Pancreas (tissue), 10 donors: ENCODE data around the gene SLC35E2B. TPM values are rescaled to one million over a fixed set of nuclear protein-coding genes. Genes with fewer than 3 reads are reported as not detected.
"Not testable (repeated sequence)": the region's sequence is repeated elsewhere in the genome, so short reads cannot be mapped to it uniquely, and the experiment has no call there.

Experiments used
- ATAC-seq, 4 donors: fragments of 200-7000 bp; cut with Tn5 transposase; one replicate each; pipeline versions ENCODE4 v1.8.0 to v1.9.1; 2020; ENCODE audit warnings: mild to moderate bottlenecking in 4 of 4, moderate library complexity in 4 of 4
- DNase-seq, 6 donors: peaks; one replicate each; pipeline ENCODE4 v3.0.0-alpha.2; 2020
- FAIRE-seq: peaks from 2 replicates; lab custom pipeline; 2012; peaks lifted over from hg19 to GRCh38; lab: Jason Lieb, UNC
- H3K27ac ChIP-seq, 4 donors: fragments of 200-600 bp; sonication (generic); 1 replicate in 3 of 4; 2 replicates in 1 of 4; pipeline versions ENCODE4 v1.5.0 to v1.8.0; 2020
- H3K27me3 ChIP-seq, 4 donors: fragments of 200-600 bp; one replicate each; pipeline ENCODE4 v1.8.0; 2021
- H3K36me3 ChIP-seq, 3 donors: fragments of 200-600 bp; sonication (generic) in 1 of 3; one replicate each; pipeline versions ENCODE4 v1.5.0 to v1.8.0; 2020 to 2021
- H3K4me1 ChIP-seq, 3 donors: fragments of 200-600 bp; one replicate each; pipeline ENCODE4 v1.8.0; 2021
- H3K4me3 ChIP-seq, 4 donors: fragments of 200-600 bp; sonication (generic) in 2 of 4; one replicate each; pipeline versions ENCODE4 v1.5.0 to v1.8.0; 2020 to 2021
- H3K9me3 ChIP-seq, 4 donors: fragments of 200-600 bp; one replicate each; pipeline ENCODE4 v1.8.0; 2021
- WGBS, 2 donors: extraction: QIAGEN DNeasy Blood & Tissue Kit; methylation state at CpG; one replicate each; pipeline ENCODE4 v1.1.7; 2013; 5-methylcytosine and 5-hydroxymethylcytosine counted together
- intact Hi-C, 3 donors: fragments of 100-400 bp; cut with DNase I; formaldehyde crosslinking; loops; one replicate each; pipeline versions ENCODE4 v1.11.1 to v1.14.2; 2022
- polyA plus RNA-seq, 2 donors: library from polyadenylated mRNA; stranded (reverse); fragments of 200-250 nt; gene quantifications; one replicate each; pipeline ENCODE4 v1.2.3, GENCODE V29; 2013
- total RNA-seq, 6 donors: library from RNA; stranded (reverse); fragmentation: NEBNext Ultra II Directional in 4 of 6; extraction: Animal tissue kit (Norgen Biotek cat#: 25700) in 4 of 6; gene quantifications; one replicate each; pipeline versions ENCODE4 v1.2.1 to v1.2.4, GENCODE V29; 2021 to 2023
- TF ChIP-seq, protein P1 (sequence below), 4 donors: fragments of 200-600 bp; sonication (generic) in 3 of 4; IDR thresholded peaks; one replicate each; pipeline versions ENCODE4 v1.5.0 to v1.8.0; 2021; ENCODE audit warnings: antibody characterized with exemption in 4 of 4
- donor health status: healthy with polysubstance abuse.
- donor health status: DM: no; HTN: no; CAD: no; lungs with moderate emphysema.
- donor health status: DM: no; HTN: no; CAD: no.
- donor health status: control.
- donor health status: control.
- donor health status: Bipolar disorder and iron deficiency.
- donor health status: DM: yes; HTN: yes; CAD: no.
- donor health status: DM: no; HTN: no; CAD: no.
- donor health status: DM: no; HTN: no; CAD: no.
- donor health status: DM: yes; HTN: yes; CAD: no.

The SLC35E2B gene
- total and polyA plus RNA-seq, 8 donors: 12.1 to 45.4 (median 24.0) TPM

DNA sequence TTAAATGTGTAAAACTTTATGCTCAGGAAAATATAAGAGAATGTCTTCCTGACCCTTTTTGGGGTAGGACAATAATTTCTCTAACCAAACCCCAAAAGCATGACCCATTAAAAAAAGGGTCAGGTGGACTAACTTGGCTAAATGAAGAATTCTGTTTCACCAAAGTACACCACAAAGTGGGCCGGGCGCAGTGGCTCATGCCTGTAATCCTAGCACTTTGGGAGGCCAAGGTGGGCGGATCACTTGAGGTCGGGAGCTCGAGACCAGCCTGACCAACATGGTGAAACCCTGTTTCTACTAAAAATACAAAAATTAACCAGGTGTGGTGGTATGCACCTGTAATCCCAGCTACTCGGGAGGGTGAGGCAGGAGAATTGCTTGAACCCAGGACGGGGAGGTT lies 3.1 kb downstream of the SLC35E2B start:
- FAIRE-seq, H3K27ac ChIP-seq, H3K27me3 ChIP-seq, H3K36me3 ChIP-seq, H3K9me3 ChIP-seq, ATAC-seq, H3K4me1 ChIP-seq, H3K4me3 ChIP-seq, intact Hi-C loops: not testable (repeated sequence)
- WGBS, 2 donors: 94 to 100% methylated on average over 3 to 7 of the region's 7 CpGs
- DNase-seq: peak in 2 of 6 donors; percentile 17 to 25

GRCh38 chr1:1687846-1688245 lies 4.7 kb downstream of the SLC35E2B start:
- FAIRE-seq: no peak
- DNase-seq: peak in 1 of 6 donors; percentile 12
- WGBS, 2 donors: 95% methylated on average over 9 of the region's 9 CpGs

GRCh38 chr1:1684031-1684681 lies 8.4 kb downstream of the SLC35E2B start:
- TF ChIP-seq, protein P1, sequence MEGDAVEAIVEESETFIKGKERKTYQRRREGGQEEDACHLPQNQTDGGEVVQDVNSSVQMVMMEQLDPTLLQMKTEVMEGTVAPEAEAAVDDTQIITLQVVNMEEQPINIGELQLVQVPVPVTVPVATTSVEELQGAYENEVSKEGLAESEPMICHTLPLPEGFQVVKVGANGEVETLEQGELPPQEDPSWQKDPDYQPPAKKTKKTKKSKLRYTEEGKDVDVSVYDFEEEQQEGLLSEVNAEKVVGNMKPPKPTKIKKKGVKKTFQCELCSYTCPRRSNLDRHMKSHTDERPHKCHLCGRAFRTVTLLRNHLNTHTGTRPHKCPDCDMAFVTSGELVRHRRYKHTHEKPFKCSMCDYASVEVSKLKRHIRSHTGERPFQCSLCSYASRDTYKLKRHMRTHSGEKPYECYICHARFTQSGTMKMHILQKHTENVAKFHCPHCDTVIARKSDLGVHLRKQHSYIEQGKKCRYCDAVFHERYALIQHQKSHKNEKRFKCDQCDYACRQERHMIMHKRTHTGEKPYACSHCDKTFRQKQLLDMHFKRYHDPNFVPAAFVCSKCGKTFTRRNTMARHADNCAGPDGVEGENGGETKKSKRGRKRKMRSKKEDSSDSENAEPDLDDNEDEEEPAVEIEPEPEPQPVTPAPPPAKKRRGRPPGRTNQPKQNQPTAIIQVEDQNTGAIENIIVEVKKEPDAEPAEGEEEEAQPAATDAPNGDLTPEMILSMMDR (IDR thresholded peaks at IDR 0.05): no peak
- DNase-seq (peak in 1 of 6 donors; percentile 33), ATAC-seq (no peak), FAIRE-seq (no peak)
- intact Hi-C loops: no loop called here
- 86 to 89% methylated on average over 28 of the region's 28 CpGs for WGBS, 2 donors
- Histone ChIP-seq H3K9me3 (no peaks in the 10 kb centered on the region), H3K4me3 (no peak overlapping the region), H3K27ac (no peak overlapping the region), H3K36me3 (no peaks in the 10 kb centered on the region), H3K27me3 (no peaks in the 10 kb centered on the region), H3K4me1 (no peaks in the 10 kb centered on the region)

More at GRCh38 chr1:1687846-1688245, 4.7 kb downstream of the SLC35E2B start:
- H3K9me3 ChIP-seq: no peaks in the 10 kb centered on the region
- H3K27me3 ChIP-seq: no peaks in the 10 kb centered on the region
- H3K27ac ChIP-seq: no peak overlapping the region
- TF ChIP-seq, protein P1 (IDR thresholded peaks at IDR 0.05): no peak
- ATAC-seq: no peak
- no peak overlapping the region for H3K4me3 ChIP-seq
- H3K4me1 ChIP-seq: no peaks in the 10 kb centered on the region
- intact Hi-C loops: no loop called here
- H3K36me3 ChIP-seq: no peaks in the 10 kb centered on the region

DNA sequence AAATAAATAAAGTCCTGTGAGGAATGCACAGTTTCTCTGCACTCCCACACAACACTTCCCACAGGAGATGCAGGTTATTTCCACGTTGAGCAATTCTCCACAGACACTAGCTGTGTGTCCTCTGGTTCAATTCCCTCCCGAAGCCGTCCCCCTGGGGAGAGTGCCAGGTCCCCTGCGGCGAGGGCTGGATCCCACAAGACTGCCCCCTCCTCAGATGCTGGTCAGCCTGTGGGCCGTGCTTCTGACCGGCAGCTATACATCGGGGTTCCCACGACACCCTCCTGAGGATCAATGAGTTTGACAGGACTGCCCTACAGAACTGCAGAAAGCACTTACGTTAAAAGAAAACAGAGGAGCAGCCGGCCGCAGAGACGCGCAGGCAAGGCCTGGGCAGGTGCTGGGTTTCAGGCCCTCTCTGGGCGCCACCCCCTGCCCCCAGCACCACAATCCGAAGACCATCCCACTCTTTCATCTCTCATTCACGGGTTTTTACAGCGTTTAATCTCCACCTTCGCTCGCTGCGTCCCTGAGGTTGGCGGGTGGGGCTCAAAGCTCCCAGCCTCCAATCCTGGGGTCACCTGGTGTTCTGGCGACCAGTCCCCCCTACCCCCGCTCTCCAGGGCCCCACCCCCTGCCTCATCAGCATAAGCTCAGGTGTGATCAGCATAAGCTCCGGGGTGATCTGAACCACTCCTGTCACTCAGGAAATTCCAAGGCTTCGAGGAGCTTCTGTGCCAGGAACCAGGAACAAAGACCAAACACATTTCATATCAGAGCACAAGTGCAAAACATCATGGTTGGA lies 9.3 kb downstream of the SLC35E2B start:
- FAIRE-seq: no peak

DNA sequence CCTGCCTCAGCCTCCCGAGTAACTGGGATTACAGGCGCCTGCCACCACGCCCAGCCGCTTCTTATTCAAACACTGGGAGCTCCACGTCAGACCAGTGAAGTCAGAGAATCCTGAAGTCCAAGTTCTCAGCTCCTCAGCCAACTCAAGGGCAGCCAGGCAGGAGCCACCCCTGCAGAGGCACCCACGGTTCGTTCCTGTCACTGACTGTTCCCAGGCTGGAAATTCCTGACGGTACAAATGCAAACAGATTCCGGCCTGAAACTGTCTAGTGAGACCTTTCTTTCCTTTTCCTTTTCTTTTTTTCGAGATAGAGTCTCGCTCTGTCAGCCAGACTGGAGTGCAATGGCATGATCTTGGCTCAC lies 11.7 kb downstream of the SLC35E2B start:
- no peaks in the 10 kb centered on the region for H3K27me3 ChIP-seq
- H3K36me3 ChIP-seq: no peaks in the 10 kb centered on the region
- DNase-seq: peak in 1 of 6 donors; percentile 21
- 39 to 45% methylated on average over 11 of the region's 11 CpGs for WGBS, 2 donors
- peaks cover 0 to 3% (median 0%) of the 10 kb centered on the region in 3 donors for H3K4me1 ChIP-seq
- no peak overlapping the region for H3K27ac ChIP-seq
- peak in 3 of 4 donors; percentile 24 to 51 (median 31) for ATAC-seq
- no peak overlapping the region for H3K4me3 ChIP-seq
- no peak for FAIRE-seq
- TF ChIP-seq, protein P1 (IDR thresholded peaks at IDR 0.05): no peak
- intact Hi-C loops: no loop called here
- no peaks in the 10 kb centered on the region for H3K9me3 ChIP-seq

More for the DNA sequence above, 9.3 kb downstream of the SLC35E2B start:
- Histone ChIP-seq H3K4me3 (no peak overlapping the region), H3K9me3 (no peaks in the 10 kb centered on the region), H3K36me3 (no peaks in the 10 kb centered on the region), H3K4me1 (peaks cover 0 to 3% (median 0%) of the 10 kb centered on the region in 3 donors), H3K27me3 (no peaks in the 10 kb centered on the region), H3K27ac (no peak overlapping the region)
- DNase-seq (peak in 1 of 6 donors; percentile 52), ATAC-seq (no peak)
- intact Hi-C loops: no loop called here
- TF ChIP-seq, protein P1 (IDR thresholded peaks at IDR 0.05): no peak
- 72 to 75% methylated on average over 26 of the region's 26 CpGs for WGBS, 2 donors
